Activated CD4-positive, alpha-beta T cell treated with anti-CD3 and anti-CD28 coated beads, Interleukin-2, Interleukin-4, amounts not matched to agents 100 ng/mL and 50 ng/mL, durations not matched to agents 16 hours and 8 hours (primary cell): ENCODE results near the gene TNP1.

Experiments
- DNase-seq: peaks from one replicate; pipeline ENCODE4 v3.0.0-alpha.2; 2020; ENCODE audit warnings: low spot score

Gene TNP1, protein sequence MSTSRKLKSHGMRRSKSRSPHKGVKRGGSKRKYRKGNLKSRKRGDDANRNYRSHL

DNA sequence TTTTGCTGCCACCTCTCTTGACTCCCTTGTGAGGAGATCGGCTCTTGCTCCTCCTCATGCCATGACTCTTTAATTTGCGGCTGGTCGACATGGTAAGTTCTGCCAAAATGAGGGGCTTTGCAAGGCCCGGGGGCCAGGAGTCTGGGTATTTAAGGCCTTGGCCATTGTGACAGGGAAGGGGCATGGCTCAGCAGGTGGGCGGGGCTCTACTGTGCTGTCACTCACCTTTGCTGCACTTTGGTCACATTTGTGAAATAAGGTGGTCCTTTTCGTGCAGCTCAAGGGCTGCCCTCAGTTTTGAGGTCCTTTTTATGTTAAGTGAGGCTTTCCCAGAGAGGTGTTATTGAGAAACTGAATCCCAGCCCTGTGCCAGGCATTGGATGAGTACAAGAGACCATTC, at the start of gene TNP1:
TNP1 (minus strand) TSS at position 121 of the 400 bp plus-strand sequence; CDS start at position 91, 30 bp downstream.
- DNase-seq, result no peak

DNA sequence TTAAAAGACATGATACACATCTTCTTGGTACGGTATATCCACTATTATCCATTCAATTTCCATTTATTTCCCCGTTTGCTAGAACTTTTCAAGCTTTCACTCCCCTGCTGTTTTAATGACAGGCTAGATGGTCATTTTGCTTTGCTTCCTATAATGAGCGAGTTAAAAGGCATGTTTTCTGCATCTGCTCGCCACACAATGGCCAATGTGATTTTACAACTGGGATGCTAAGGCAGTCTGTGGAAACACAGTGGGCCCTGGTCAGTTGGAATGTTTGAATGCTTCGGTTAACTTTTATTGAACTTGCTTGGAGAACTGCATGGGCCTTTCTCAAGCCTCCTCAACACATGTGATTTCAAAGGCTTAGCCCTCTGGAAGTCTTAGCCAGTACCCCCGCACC, 48.4 kb upstream of the TNP1 start:
- no peak for DNase-seq

DNA sequence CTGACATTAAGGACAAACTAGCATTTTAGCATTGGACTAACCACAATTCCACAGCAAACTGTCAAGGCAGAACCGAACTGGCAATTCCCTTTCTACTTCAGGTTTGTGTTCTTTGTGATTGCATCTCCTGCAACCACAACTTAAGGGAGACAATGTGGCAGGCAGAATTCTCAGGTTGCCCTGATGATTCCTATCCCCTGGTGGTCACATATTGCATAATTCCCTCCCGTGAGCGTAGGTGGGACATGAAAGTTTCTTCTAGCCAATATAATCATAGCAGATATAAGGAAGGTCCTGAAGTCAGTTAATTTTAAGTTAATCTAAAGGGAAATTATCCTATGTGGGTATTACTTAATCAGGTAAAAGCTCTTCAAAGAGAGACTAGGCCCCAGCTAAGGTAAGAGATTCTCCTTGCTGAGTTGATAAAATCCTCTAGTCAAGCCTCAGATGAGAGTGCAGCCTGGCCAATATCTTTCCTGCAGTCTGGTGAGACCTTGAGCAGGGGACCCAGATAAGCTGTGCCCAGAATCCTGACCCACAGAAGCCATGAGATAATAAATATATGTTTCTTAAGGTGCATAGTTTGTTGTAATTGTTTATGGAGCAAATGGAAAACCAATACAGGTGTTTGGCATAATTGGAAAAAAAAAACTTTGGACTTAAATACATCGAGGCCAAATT, 45.9 kb upstream of the TNP1 start:
- no peak for DNase-seq

DNA sequence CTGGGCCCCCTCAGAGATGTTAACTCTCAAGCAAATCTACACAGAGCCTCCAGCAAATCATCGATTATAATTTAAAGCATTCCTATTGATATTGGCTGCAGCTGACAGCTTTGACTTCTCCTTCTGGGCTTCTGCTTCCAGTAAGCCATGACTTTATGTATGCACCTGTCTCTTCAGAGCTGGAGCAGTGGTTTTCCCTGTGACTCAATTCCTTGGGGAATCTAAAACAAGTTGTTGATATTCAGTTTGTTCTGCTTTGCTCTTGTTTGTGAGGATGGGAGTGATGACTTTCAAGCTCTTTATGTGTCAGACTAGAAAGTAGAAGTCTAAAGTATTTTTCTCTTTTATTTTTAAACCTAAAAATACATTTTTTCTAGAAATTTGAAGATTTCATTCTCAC, 45.1 kb upstream of the TNP1 start:
- no peak for DNase-seq

DNA sequence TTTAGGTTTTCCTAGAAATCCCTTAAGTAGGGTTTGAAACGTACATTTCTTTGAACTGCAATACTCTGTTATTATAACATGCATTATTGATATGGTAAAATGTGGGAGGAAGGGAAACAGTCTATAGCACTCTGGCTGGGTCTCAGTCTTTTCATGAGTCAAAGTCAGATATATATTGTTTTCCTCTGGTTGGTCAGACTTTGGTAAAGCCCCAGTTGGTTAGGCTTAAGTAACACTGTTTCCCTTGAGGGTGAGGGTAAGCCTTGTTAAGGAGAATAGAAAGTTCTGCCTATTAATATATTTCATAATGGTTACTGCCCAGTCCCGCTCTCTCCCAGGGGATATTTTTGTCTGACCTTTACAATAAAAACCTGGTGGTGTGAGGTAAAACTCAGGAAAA, 44.7 kb upstream of the TNP1 start:
- no peak for DNase-seq

DNA sequence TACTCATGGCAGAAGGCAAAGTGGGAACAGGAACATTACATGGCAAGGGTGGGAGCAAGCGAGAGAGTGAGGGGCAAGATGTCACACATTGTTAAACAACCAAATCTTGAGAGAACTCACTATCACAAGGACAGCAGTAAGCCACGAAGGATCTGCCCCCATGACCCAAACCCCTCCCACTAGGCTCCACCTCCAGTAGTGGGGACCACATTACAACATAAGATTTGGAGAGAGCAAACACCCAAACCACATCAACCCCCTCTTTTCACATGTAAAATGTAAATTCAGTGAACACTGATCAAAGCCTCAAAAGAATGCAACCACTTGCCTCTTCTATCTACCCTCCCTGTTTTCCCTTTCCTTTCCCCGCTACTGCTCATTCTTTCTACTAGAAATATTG, 43.6 kb upstream of the TNP1 start:
- DNase-seq, result no peak

DNA sequence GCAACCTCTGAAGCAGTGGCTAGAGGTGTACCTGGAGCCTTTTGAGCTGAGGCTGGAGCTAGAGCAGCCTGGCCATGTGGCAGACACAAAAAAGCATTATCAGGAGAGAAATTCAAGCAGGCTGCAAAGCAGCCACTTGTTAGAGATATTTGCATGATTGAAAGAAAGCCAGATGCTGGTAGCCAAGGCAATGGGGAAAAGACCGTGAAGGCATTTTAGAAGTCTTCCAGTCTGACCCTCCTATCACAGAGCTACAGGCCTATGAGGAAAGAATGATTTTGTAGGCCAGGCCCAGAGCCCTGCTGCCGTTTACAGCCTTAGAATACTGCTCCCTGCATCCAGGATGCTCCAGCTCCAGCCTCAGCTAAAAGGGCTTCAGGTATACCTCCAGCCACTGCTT, 41.4 kb upstream of the TNP1 start:
- DNase-seq, result no peak

DNA sequence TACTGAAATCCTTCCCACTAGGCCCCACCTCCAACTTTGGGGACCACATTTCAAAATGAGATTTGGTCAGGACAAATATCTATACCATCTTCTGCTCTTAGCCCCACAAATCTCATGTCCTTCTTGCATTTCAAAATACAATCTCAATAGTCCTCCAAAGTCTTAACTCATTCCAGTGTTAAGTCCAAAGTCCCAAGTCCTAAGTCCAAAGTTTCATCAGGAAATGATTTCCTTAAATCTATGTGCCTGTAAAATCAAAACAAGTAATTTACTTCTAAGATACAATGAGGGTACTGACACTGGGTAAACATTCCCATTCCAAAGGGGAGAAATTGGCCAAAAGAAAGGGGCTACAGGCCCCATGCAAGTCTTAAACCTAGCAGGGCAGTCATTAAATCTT, 40.5 kb upstream of the TNP1 start:
- no peak for DNase-seq

DNA sequence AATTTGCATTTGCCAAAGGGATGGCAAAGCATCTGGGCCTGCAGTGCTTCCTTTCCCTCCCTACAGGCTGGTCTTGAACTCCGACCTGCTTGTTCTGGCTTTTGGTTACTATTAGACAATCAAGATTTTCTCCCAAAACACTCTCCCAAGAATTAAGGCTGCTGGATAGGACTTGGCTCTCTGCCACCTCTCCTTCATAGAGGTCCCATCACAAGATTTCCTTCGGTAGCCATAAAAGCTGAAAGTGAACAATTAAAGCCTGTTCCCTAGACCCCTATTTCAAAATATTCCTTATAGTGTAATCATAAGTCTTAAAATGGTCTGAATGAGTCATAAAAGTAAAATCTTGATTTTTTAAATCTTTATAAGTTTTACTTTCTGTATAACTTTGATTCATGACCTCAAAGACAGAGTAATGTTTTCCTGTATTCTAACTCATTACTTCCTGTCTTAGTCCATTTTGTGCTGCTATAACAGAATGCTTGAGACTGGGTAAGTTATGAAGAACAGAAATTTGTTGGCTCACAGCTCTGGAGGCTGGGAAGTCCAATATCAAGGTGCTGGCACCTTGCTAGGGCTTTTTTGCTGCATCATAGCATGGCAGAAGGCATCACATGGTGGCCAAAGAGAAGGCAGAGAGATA, 37.8 kb upstream of the TNP1 start:
- DNase-seq, result no peak

DNA sequence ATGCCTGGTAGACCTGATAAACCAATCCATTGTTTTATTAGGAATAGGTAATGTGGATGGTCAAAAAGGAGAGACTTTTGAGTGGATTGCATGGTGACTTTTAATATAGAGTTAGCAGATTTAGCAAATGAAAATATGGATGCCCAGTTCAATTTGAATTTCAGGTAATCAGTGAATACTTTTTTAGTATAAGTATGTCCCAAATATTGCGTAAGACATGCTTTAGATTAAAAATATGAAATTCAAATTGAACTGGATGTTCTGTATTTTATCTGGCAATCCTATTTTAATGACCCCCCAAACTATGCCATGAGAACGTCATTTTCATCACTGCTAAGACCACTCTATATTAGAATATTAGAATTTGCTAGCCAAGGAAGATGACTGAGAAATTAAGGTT, 30.3 kb upstream of the TNP1 start:
- no peak for DNase-seq

DNA sequence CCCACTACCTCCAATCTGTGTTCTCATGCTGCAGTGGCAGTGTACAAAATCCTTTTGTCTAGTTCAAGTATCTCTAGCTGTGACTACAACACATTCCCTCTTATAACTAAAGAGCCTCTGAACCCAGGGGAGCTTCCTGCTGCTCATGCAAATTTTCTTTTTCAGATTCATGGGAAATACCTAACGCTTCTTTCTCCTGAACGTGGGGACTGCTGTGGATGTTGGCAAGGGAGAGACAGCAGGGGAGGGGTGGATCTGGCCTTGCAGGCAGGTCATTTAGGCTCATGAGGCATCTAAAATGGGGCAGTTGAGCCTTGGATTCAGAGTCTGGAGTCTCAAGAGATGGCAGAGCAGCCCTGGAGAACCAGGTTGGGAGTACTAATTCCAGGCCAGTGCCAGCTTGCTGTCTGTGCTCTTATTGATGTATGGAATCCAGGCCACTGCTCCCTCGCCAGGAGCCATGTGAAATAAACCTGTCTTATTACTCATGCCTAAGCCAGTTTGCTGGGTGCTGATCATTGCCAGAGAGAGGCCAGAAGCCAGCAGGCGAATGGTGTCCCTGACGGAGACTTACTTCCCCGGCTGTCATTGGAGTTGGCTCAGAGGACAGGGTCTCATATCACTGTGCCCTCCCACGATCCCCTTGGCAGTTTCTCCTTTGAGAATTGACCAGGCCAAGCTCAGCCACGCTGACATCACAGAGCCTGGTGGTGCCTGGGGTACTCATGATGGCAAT, 29.2 kb upstream of the TNP1 start:
- no peak for DNase-seq

DNA sequence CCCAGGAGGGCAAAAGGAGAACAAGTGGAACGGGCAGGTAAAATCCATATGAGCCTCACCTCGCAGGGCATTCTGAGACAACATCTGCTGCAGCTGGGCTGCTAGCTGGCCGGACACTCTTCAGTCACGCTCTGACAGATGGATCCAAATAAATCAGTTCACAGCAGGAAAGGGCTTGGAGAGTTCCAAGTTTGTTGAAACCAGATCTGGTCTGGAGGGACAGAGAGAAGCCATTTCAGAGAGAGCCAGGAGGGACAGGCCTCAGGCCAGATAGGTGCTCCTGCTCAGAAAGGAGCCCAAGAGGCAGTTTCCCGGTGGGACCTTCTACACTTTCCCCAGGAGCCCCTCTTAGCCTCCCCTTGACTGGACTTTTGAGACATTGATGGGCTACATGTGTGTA, 28.2 kb upstream of the TNP1 start:
- no peak for DNase-seq

DNA sequence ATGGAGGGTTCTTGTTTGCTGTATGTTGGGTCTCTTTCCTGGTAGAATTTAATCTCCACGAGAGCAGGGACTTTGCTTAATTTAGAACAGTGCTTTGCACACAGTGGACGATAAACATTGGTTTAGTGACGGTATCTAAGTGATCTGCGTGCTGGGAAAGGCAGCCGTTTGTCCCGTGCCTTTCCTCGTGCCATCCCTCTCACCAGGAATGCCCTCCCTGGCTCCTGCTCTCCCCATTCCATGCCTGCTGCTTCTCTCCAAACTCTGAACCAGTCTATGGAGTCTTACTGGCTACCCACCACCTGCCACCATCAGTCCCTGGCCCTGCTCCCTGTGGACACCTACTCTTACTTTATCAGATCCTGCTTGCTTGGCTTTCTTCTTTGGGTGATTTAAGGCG, 27.3 kb upstream of the TNP1 start:
- DNase-seq, result no peak

DNA sequence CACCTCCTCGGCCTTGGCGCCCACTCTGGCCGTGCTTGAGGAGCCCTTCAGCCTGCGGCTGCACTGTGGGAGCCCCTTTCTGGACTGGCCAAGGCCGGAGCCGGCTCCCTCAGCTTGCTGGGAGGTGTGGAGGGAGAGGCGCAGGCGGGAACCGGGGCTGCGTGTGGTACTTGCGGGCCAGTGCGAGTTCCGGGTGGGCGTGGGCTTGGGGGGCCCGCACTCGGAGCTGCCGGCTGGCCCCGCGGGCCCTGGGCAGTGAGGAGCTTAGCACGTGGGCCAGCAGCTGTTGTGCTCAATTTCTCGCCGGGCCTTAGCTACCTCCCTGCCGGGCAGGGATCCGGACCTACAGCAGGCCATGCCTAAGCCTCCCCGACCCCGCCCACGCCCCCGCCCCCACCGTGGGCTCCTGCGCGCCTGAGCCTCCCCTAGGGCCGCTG, 25.3 kb upstream of the TNP1 start:
- no peak for DNase-seq

DNA sequence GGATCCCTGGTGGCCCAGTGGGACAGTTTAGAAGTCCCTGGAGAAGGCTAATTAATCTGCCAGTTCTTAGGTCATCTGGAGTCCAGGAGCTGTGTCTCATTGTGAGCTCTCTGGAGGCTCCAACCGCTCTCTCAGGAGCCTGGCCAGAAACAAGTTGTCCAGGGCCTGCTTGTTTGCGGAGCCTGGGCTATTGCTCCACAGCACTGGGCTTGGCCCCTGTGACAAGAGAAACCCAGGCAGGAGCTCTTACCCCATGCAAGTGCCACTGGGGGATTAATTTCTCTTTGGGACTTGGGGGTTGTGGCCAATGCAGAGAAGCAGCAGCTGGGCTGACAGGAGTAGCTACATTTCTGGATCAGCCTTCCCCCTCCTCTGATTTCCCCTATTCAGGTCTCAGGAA, 24.5 kb upstream of the TNP1 start:
- no peak for DNase-seq

DNA sequence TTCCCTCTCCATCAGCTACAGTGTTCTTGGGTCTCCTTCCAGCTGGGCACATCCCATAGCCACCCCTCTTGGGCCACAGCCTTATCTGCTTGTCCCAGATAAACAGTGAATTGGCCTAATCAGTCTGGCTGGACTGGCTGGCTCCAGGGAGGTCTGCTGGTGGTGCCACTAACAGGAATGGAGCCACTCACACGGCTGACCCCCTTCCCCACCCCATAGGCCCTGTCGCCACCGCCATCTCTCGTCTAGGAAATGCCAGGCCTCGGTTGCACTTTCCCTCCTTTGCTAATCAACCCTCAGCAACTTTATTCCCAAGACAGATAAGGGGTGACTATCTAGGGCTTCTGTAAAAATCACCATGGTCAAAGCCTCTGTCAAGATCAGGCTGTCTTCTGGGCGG, 23.0 kb upstream of the TNP1 start:
- no peak for DNase-seq

DNA sequence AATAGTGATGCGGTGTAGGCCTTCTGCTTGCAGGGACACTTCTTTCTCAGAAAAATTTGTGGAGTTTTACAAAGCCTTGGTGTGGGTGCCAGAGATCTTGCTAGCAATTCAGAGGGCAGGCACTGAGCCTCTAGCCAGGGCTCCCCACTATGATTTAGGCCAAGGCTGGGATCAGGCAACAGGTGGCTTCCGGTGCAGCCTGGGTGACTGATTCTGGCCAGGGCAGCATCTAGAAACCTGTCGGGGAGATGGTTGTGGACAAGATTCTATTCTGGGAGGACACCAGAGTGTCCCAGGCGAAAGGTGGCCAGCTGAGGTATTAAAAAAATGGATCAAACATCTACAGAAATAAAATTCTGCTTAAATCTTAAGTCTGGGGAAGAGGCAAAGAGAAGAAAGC, 21.5 kb upstream of the TNP1 start:
- DNase-seq, result no peak

DNA sequence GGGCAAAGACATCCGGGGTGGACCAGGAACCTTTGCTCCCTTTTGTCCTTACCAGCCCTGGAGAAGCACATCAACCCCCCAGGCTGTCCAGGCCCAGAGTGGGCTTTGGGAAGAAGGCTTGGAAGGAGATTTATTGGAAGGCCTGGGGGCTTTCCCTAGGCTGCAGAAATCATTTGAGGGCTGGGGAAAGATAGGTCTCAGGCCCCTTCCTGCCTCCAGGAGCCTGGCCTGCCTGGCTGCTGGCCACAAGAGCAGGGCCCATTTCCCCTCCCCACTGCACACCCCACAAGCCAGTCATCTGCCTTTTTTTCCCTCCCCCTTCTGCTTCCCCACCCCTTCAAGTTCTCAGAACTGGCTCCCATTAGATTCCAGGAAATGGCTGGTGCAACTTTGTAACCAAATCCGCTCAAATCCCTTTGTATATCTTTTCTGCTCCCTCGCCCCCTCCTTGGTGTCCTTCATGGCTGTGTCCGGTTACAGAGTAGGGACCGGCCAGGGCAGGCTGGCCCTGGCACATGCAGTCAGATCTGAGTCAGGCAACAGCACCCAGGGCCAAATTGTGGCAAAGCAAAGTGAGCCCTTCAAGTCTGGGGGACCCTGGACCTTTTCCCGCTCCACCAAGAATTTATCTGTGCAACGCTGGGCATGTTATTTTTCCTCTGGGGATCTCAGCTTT, 20.8 kb upstream of the TNP1 start:
- peak; percentile 27 for DNase-seq

DNA sequence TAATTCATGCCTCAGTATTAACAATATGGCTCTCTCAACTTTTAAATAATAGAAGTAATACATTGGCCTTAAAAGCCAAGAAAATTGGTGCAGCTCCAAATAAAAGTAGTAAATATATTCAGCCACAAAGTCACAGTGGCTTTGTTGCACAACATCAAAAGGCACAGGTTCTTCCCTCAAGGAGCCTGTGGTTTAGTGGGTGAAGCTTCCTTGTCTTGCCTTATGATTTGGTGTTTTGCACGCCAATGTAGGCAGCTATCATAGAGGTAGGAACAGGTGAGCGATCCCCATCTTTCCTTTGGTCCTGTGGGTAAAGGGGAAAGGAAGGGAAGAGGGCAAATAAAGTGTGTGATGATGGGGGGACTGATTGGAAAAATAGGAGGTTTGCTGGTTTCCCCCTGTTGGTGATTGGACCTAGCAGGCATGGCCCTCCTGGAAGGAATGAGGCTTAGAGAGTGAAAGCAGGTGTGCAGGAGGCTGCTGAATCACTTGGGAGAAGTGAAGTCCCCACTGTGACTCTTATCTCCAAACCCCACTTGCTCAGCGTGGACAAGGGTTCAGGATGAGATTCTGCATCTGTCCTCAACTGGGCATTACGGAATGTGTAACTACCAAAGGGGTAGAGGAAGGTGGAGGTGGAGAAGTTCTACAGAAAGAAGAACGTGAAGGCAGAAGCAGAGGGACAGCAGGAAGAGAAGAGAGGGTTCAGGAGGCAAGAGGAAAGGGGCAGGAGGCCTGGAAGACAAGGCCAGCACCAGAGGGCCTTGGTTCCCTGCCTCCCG, 20.1 kb upstream of the TNP1 start:
- DNase-seq, result no peak

DNA sequence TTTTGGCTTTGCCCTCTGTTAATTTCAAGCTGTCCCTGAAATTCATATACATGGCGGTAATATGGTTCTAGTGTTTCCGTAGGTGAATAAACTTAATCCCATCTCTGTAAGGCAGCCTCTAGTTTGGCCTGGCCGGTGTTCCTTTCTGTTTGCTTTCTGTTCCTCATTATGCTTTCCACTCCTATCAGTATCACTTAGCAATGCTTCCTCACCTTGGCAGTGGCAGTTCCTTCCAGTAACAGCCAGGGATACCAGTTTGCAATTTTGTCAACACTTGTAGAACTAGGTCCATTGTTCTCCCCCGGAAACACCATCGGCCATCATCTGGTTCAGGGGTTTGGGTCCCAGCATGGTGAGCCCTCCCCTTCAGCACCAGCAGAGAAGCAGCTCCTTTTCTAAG, 18.2 kb upstream of the TNP1 start:
- no peak for DNase-seq

DNA sequence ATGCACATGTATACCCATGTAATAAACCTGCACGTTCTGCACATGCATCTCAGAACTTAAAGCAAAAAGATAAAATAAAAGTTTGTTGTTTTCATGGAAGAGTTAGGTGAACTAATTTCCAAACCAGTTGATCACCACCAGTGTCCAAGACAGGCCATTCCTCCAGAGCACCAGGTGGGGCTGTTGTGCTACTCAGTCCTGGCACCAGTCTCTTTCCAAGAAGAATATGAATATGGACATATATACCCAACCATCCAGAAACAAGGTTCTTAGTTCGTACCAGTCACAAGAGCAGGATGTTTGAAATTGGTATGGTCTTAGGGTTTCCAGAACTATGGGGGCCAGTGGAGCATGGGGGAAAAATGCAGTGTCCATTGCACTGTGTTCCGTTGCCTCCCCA, 17.2 kb upstream of the TNP1 start:
- no peak for DNase-seq

DNA sequence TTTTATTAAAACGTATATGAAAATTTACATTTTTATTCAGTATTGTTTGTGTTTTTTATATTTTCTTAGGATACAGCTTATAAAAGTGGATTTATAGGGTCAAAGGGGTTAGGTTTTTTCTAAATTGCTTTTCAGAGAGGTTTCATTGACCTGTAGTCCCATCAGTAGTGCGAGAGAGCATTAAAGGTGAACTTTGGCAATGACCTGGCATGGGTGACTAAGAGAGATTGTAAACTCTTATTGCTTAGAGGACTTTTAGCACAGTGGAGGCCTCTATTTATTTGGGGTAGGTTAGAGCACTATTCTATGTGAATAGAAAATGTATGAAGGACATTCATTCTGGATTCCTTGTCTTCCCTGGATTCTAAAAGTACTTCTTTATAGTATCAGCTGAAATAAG, 16.0 kb upstream of the TNP1 start:
- no peak for DNase-seq
